MCF 10A (cell line): ENCODE measurements around the gene NSRP1. TPM values are rescaled to one million over a fixed set of nuclear protein-coding genes. Genes with fewer than 3 reads are reported as not detected.

Experiments used
- BruUV-seq: library from RNA; stranded (reverse); fragments of 400-500 nt; replicated peaks from 2 replicates; lab custom pipeline; 2021; lab: Mats Ljungman, UMichigan
- CTCF ChIA-PET: fragments of 300-600 bp; sonication (Branson Sonifier 250); formaldehyde crosslinking; extraction: SDS; loops from one replicate; lab custom pipeline; 2021; ENCODE audit warnings: antibody characterized with exemption, inconsistent platforms; lab: Yijun Ruan, JAX
- POLR2A ChIA-PET: fragments of 300-600, 350-650 bp; sonication (Branson Sonifier 250); formaldehyde crosslinking; extraction: SDS; loops from one replicate; lab custom pipeline; 2020; ENCODE audit warnings: antibody characterized with exemption, inconsistent platforms; lab: Yijun Ruan, JAX
- DNase-seq: peaks from one replicate; pipeline ENCODE4 v3.0.0-alpha.2; 2018; ENCODE audit not compliant: unreplicated experiment
- H3K27ac Mint-ChIP-seq: one replicate; pipeline ENCODE4 v1.8.0; 2022; ENCODE audit warnings: mild to moderate bottlenecking, low read depth, mixed read lengths; ENCODE audit not compliant: unreplicated experiment
- H3K27me3 Mint-ChIP-seq: one replicate; pipeline ENCODE4 v1.8.0; 2022; ENCODE audit warnings: mixed read lengths; ENCODE audit not compliant: insufficient read depth, unreplicated experiment
- H3K36me3 Mint-ChIP-seq: one replicate; pipeline ENCODE4 v1.8.0; 2022; ENCODE audit warnings: mild to moderate bottlenecking, moderate library complexity, mixed read lengths; ENCODE audit not compliant: insufficient read depth, unreplicated experiment
- H3K4me1 Mint-ChIP-seq: one replicate; pipeline ENCODE4 v1.8.0; 2022; ENCODE audit warnings: mixed read lengths; ENCODE audit not compliant: insufficient read depth, unreplicated experiment
- H3K4me3 Mint-ChIP-seq: one replicate; pipeline ENCODE4 v1.8.0; 2022; ENCODE audit warnings: mild to moderate bottlenecking, moderate library complexity, mixed read lengths; ENCODE audit not compliant: unreplicated experiment
- H3K9me3 Mint-ChIP-seq: one replicate; pipeline ENCODE4 v1.8.0; 2022; ENCODE audit warnings: mixed read lengths; ENCODE audit not compliant: unreplicated experiment
- CTCF ChIP-seq: fragments of 200-600 bp; IDR thresholded peaks from one replicate; pipeline ENCODE4 v1.8.0; 2022; ENCODE audit warnings: antibody characterized with exemption, mild to moderate bottlenecking; ENCODE audit not compliant: unreplicated experiment
- intact Hi-C: fragments of 100-400 bp; cut with micrococcal nuclease; formaldehyde crosslinking; loops from 2 replicates; pipeline ENCODE4 v1.14.1; 2022
- total RNA-seq: library from RNA; stranded (reverse); gene quantifications from 2 replicates; pipeline ENCODE4 v1.2.3, GENCODE V29; 2022

NSRP1 gene
- total RNA-seq, 1 experiment from 2014 or later: 57.3 TPM

GRCh38 chr17:30217746-30218245, 101.2 kb downstream of the NSRP1 start:
- Mint-ChIP-seq H3K9me3 (no peaks in the 10 kb centered on the region), H3K27me3 (no peaks in the 10 kb centered on the region), H3K36me3 (peaks cover 7% of the 10 kb centered on the region), H3K4me1 (no peaks in the 10 kb centered on the region), H3K27ac (no peak overlapping the region), H3K4me3 (no peak overlapping the region)
- DNase-seq: no peak
- BruUV-seq: no TSS peak
- TF ChIP-seq CTCF: no peak
- ChIA-PET CTCF (no interaction called here), POLR2A (no interaction called here)
- intact Hi-C loops: no loop called here

- intact Hi-C loops: no loop called here
- POLR2A ChIA-PET: no interaction called here
Observed at GRCh38 chr17:30218799-30219198, 102.2 kb downstream of the NSRP1 start.

GRCh38 chr17:30219315-30219714, 102.7 kb downstream of the NSRP1 start:
- Mint-ChIP-seq H3K27ac (no peak overlapping the region), H3K9me3 (no peaks in the 10 kb centered on the region), H3K27me3 (no peaks in the 10 kb centered on the region), H3K4me3 (no peak overlapping the region), H3K36me3 (peaks cover 7% of the 10 kb centered on the region), H3K4me1 (no peaks in the 10 kb centered on the region)
- no peak for TF ChIP-seq CTCF
- no peak for DNase-seq
- POLR2A ChIA-PET: no interaction called here
- CTCF ChIA-PET: interaction anchor here (0.6 kb wide), 1 partner anchor 21 kb away, joined by 3 read pairs; no protein-coding TSS in a partner anchor
- BruUV-seq: no TSS peak
- intact Hi-C loops: no loop called here

More at GRCh38 chr17:30218799-30219198, 102.2 kb downstream of the NSRP1 start:
- DNase-seq: no peak
- BruUV-seq: no TSS peak
- H3K27me3 Mint-ChIP-seq: no peaks in the 10 kb centered on the region
- no peak for TF ChIP-seq CTCF
- no peaks in the 10 kb centered on the region for H3K4me1 Mint-ChIP-seq
- no peak overlapping the region for H3K4me3 Mint-ChIP-seq
- peaks cover 7% of the 10 kb centered on the region for H3K36me3 Mint-ChIP-seq
- H3K9me3 Mint-ChIP-seq: no peaks in the 10 kb centered on the region
- no peak overlapping the region for H3K27ac Mint-ChIP-seq
- CTCF ChIA-PET: no interaction called here

GRCh38 chr17:30219833-30220232, 103.2 kb downstream of the NSRP1 start:
- no peak overlapping the region for H3K27ac Mint-ChIP-seq
- no peak overlapping the region for H3K4me3 Mint-ChIP-seq
- CTCF ChIA-PET: interaction anchor here (0.6 to 0.7 kb wide), 2 partner anchors 22 to 80 kb away, joined by 3 read pairs; no protein-coding TSS in a partner anchor
- POLR2A ChIA-PET: no interaction called here
- no TSS peak for BruUV-seq
- no peaks in the 10 kb centered on the region for H3K9me3 Mint-ChIP-seq
- DNase-seq: no peak
- TF ChIP-seq CTCF: no peak
- peaks cover 4% of the 10 kb centered on the region for H3K36me3 Mint-ChIP-seq
- H3K4me1 Mint-ChIP-seq: no peaks in the 10 kb centered on the region
- intact Hi-C loops: no loop called here
- no peaks in the 10 kb centered on the region for H3K27me3 Mint-ChIP-seq
